PC-3 (cell line): ENCODE measurements around the gene LARP4B.

ENCODE experiments used
- EZH2 ChIP-seq: fragments of 300-600 bp; sonication (generic); IDR thresholded peaks from one replicate; pipeline ENCODE4 v1.6.1; 2017; ENCODE audit warnings: antibody characterized with exemption, mild to moderate bottlenecking, low read length; ENCODE audit not compliant: unreplicated experiment
- EZH2phosphoT487 ChIP-seq: fragments of 300-600 bp; sonication (generic); IDR thresholded peaks from 2 replicates; pipeline ENCODE4 v1.6.1; 2018; ENCODE audit warnings: mild to moderate bottlenecking, antibody characterized with exemption, low read length, borderline replicate concordance
- TF ChIP-seq, protein P1 (sequence below): fragments of 300-600 bp; sonication (generic); conservative IDR thresholded peaks from 2 replicates; pipeline ENCODE4 v1.5.1; 2017; ENCODE audit warnings: antibody characterized with exemption, low read depth, mild to moderate bottlenecking, low read length

DNA sequence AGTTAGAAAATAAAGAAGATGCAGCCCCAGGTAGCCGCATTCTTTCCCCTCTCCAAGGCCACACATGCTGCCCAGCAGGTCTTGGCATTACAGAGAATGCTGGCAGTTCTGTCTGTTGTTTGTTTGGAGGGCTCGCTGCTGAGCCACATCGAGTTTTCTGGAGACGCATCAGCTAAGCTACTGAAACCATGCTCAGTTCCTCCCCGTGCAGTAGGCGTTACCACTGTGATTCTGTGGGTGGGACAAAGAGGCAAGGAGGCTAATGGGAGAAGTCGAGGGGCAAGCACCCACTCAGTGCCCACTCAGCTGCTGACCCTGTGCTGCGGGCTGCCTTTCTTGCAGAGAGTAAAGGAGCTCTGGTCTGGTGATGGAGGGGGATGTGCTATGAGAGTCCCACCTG, 41.3 kb upstream of the LARP4B start:
- TF ChIP-seq, protein P1, sequence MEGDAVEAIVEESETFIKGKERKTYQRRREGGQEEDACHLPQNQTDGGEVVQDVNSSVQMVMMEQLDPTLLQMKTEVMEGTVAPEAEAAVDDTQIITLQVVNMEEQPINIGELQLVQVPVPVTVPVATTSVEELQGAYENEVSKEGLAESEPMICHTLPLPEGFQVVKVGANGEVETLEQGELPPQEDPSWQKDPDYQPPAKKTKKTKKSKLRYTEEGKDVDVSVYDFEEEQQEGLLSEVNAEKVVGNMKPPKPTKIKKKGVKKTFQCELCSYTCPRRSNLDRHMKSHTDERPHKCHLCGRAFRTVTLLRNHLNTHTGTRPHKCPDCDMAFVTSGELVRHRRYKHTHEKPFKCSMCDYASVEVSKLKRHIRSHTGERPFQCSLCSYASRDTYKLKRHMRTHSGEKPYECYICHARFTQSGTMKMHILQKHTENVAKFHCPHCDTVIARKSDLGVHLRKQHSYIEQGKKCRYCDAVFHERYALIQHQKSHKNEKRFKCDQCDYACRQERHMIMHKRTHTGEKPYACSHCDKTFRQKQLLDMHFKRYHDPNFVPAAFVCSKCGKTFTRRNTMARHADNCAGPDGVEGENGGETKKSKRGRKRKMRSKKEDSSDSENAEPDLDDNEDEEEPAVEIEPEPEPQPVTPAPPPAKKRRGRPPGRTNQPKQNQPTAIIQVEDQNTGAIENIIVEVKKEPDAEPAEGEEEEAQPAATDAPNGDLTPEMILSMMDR: no peak
- TF ChIP-seq EZH2phosphoT487 (no peak), EZH2 (no peak)
